GM12872 (cell line): Measurements from ENCODE around the gene CPNE5.

Experiments used
- TF ChIP-seq, protein P1 (sequence below): IDR thresholded peaks from 3 replicates; pipeline ENCODE4 v1.5.1; 2011; ENCODE audit warnings: low read depth, mild to moderate bottlenecking, low read length, moderate library complexity; ENCODE audit not compliant: insufficient read depth

CPNE5 gene

GRCh38 chr6:36830577-36830976 lies 8.7 kb downstream of the CPNE5 start:
- TF ChIP-seq, protein P1, sequence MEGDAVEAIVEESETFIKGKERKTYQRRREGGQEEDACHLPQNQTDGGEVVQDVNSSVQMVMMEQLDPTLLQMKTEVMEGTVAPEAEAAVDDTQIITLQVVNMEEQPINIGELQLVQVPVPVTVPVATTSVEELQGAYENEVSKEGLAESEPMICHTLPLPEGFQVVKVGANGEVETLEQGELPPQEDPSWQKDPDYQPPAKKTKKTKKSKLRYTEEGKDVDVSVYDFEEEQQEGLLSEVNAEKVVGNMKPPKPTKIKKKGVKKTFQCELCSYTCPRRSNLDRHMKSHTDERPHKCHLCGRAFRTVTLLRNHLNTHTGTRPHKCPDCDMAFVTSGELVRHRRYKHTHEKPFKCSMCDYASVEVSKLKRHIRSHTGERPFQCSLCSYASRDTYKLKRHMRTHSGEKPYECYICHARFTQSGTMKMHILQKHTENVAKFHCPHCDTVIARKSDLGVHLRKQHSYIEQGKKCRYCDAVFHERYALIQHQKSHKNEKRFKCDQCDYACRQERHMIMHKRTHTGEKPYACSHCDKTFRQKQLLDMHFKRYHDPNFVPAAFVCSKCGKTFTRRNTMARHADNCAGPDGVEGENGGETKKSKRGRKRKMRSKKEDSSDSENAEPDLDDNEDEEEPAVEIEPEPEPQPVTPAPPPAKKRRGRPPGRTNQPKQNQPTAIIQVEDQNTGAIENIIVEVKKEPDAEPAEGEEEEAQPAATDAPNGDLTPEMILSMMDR = no peak

- TF ChIP-seq, protein P1 = no peak
Measured at GRCh38 chr6:36829919-36830544, 9.2 kb downstream of the CPNE5 start.

GRCh38 chr6:36827261-36828079 lies 11.8 kb downstream of the CPNE5 start:
- TF ChIP-seq, protein P1 = no peak

- TF ChIP-seq, protein P1 = no peak
Measured at GRCh38 chr6:36826520-36827227, 12.6 kb downstream of the CPNE5 start.

GRCh38 chr6:36825994-36826393 lies 13.2 kb downstream of the CPNE5 start:
- TF ChIP-seq, protein P1 = no peak

- TF ChIP-seq, protein P1 = no peak
Measured at GRCh38 chr6:36825452-36825851, 13.8 kb downstream of the CPNE5 start.

GRCh38 chr6:36824253-36824652 lies 15.0 kb downstream of the CPNE5 start:
- TF ChIP-seq, protein P1 = no peak
